Right lobe of liver (tissue), 4 donors: Measurements from ENCODE around the gene THSD7B.

Experiments used
- CTCF ChIP-seq, 4 donors: fragments of 200-600 bp in 3 of 4; fragments of 450-650 bp in 1 of 4; IDR thresholded peaks; one replicate each; pipeline versions ENCODE4 v1.5.1 to v1.8.0; 2016 to 2022; ENCODE audit warnings: antibody characterized with exemption in 4 of 4, mild to moderate bottlenecking in 2 of 4
- POLR2A ChIP-seq: fragments of 450-650 bp; IDR thresholded peaks from one replicate; pipeline ENCODE4 v1.6.1; 2017; ENCODE audit warnings: antibody characterized with exemption, mild to moderate bottlenecking
- donor health status: DM: no; HTN: no; CAD: no.
- donor health status: DM: no; HTN: no; CAD: no.
- donor health status: DM: no; HTN: yes; CAD: no.

GRCh38 chr2:137255345-137255744, 490.0 kb downstream of the THSD7B start:
- TF ChIP-seq CTCF (IDR thresholded peaks at IDR 0.05) (no peak), POLR2A (no peak)
